Femur (tissue), 1 donor: ENCODE data around the gene DMXL1.
"Not testable (repeated sequence)": the region's sequence is repeated elsewhere in the genome, so short reads cannot be mapped to it uniquely, and the experiment has no call there.

Source experiments
- DNase-seq: peaks from one replicate; pipeline ENCODE4 v3.0.0-alpha.2; 2017

DMXL1 gene

GRCh38 chr5:119123280-119123679 lies 52.4 kb downstream of the DMXL1 start:
- DNase-seq, result no peak

GRCh38 chr5:119129770-119130169 lies 58.9 kb downstream of the DMXL1 start:
- DNase-seq, result no peak

- no peak for DNase-seq
Observed at GRCh38 chr5:119131530-119132304, 60.8 kb downstream of the DMXL1 start.

- DNase-seq, result not testable (repeated sequence)
Observed at GRCh38 chr5:119135743-119136142, 64.9 kb downstream of the DMXL1 start.

GRCh38 chr5:119136666-119137318 lies 65.9 kb downstream of the DMXL1 start:
- DNase-seq, result no peak

GRCh38 chr5:119153629-119154028 lies 82.7 kb downstream of the DMXL1 start:
- no peak for DNase-seq

GRCh38 chr5:119158144-119158543 lies 87.3 kb downstream of the DMXL1 start:
- no peak for DNase-seq

- no peak for DNase-seq
Observed at GRCh38 chr5:119161430-119161829, 90.5 kb downstream of the DMXL1 start.

- DNase-seq, result no peak
Observed at GRCh38 chr5:119166026-119166425, 95.1 kb downstream of the DMXL1 start.

GRCh38 chr5:119168401-119168800 lies 97.5 kb downstream of the DMXL1 start:
- DNase-seq, result no peak

- no peak for DNase-seq
Observed at GRCh38 chr5:119171686-119172085, 100.8 kb downstream of the DMXL1 start.

GRCh38 chr5:119174578-119175163 lies 103.8 kb downstream of the DMXL1 start:
- no peak for DNase-seq

GRCh38 chr5:119176785-119177184 lies 105.9 kb downstream of the DMXL1 start:
- DNase-seq, result no peak

GRCh38 chr5:119177226-119177625 lies 106.3 kb downstream of the DMXL1 start:
- no peak for DNase-seq

GRCh38 chr5:119178435-119178834 lies 107.5 kb downstream of the DMXL1 start:
- no peak for DNase-seq

- DNase-seq, result no peak
Observed at GRCh38 chr5:119179857-119180641, 109.2 kb downstream of the DMXL1 start.

- not testable (repeated sequence) for DNase-seq
Observed at GRCh38 chr5:119185512-119185911, 114.6 kb downstream of the DMXL1 start.

- no peak for DNase-seq
Observed at GRCh38 chr5:119187776-119188529, 117.1 kb downstream of the DMXL1 start.

- DNase-seq, result no peak
Observed at GRCh38 chr5:119190470-119191095, 119.7 kb downstream of the DMXL1 start.

GRCh38 chr5:119191944-119192343 lies 121.1 kb downstream of the DMXL1 start:
- no peak for DNase-seq

- DNase-seq, result no peak
Observed at GRCh38 chr5:119200795-119201194, 129.9 kb downstream of the DMXL1 start.

GRCh38 chr5:119207105-119207504 lies 136.2 kb downstream of the DMXL1 start:
- DNase-seq, result no peak
